Spleen (tissue), 11 donors: ENCODE measurements around the gene PDE1C. TPM values are rescaled to one million over a fixed set of nuclear protein-coding genes. Genes with fewer than 3 reads are reported as not detected.
"Not testable (repeated sequence)": the region's sequence is repeated elsewhere in the genome, so short reads cannot be mapped to it uniquely, and the experiment has no call there.

Source experiments
- DNase-seq: peaks from one replicate; pipeline ENCODE4 v3.0.0-alpha.2; 2020
- H3K27ac ChIP-seq, 8 donors: fragments of 200-600 bp; sonication (generic) in 7 of 8; 1 replicate in 4 of 8; 2 replicates in 4 of 8; pipeline versions ENCODE4 v1.5.0 to v1.8.0; 2016 to 2021; ENCODE audit warnings: inconsistent platforms in 4 of 8, mild to moderate bottlenecking in 4 of 8, moderate library complexity in 1 of 8
- H3K27me3 ChIP-seq, 7 donors: fragments of 200-600 bp; sonication (generic) in 6 of 7; replicated peaks in 1 of 7; 1 replicate in 4 of 7; 2 replicates in 3 of 7; pipeline versions ENCODE4 v1.5.0 to v1.8.0; 2016 to 2021; ENCODE audit warnings: inconsistent platforms in 3 of 7, mild to moderate bottlenecking in 1 of 7
- H3K36me3 ChIP-seq, 6 donors: fragments of 200-600 bp; sonication (generic) in 5 of 6; 1 replicate in 4 of 6; 2 replicates in 2 of 6; pipeline versions ENCODE4 v1.5.0 to v1.8.0; 2016 to 2021; ENCODE audit warnings: inconsistent platforms in 2 of 6
- H3K4me1 ChIP-seq, 6 donors: fragments of 200-600 bp; sonication (generic) in 5 of 6; 1 replicate in 3 of 6; 2 replicates in 3 of 6; pipeline versions ENCODE4 v1.5.0 to v1.8.0; 2016 to 2021; ENCODE audit warnings: inconsistent platforms in 3 of 6
- H3K4me3 ChIP-seq, 8 donors: fragments of 200-600 bp; sonication (generic) in 7 of 8; 1 replicate in 4 of 8; 2 replicates in 4 of 8; pipeline versions ENCODE4 v1.5.0 to v1.8.0; 2016 to 2021; ENCODE audit warnings: inconsistent platforms in 4 of 8, mild to moderate bottlenecking in 4 of 8, moderate library complexity in 2 of 8
- H3K9me3 ChIP-seq, 8 donors: fragments of 200-600 bp; sonication (generic) in 7 of 8; 1 replicate in 4 of 8; 2 replicates in 4 of 8; pipeline versions ENCODE4 v1.5.0 to v1.8.0; 2016 to 2021; ENCODE audit warnings: inconsistent platforms in 4 of 8
- POLR2A ChIP-seq, 3 donors: fragments of 450-650 bp; IDR thresholded peaks; one replicate each; pipeline ENCODE4 v1.5.1; 2017; ENCODE audit warnings: antibody characterized with exemption in 3 of 3, mild to moderate bottlenecking in 1 of 3
- POLR2AphosphoS5 ChIP-seq, 3 donors: sonication (generic); formaldehyde crosslinking; IDR thresholded peaks; one replicate each; pipeline ENCODE4 v1.5.1; 2017; ENCODE audit warnings: antibody characterized with exemption in 3 of 3
- WGBS, 5 donors: extraction: QIAGEN DNeasy Blood & Tissue Kit in 3 of 5; methylation state at CpG; one replicate each; pipeline versions ENCODE4 v1.1.5 to v1.1.7; 2013 to 2018; 5-methylcytosine and 5-hydroxymethylcytosine counted together
- intact Hi-C: fragments of 100-400 bp; cut with DNase I; formaldehyde crosslinking; loops from one replicate; pipeline ENCODE4 v1.15.0; 2023; ENCODE audit warnings: low total_unique reads
- polyA plus RNA-seq, 3 donors: library from polyadenylated mRNA; stranded (reverse); fragments of 200-250 nt; gene quantifications; one replicate each; pipeline ENCODE4 v1.2.1, GENCODE V29; 2013
- total RNA-seq, 7 donors: library from RNA; depleted of rRNA in 3 of 7; stranded (reverse); fragments of >200 nt in 3 of 7; fragmentation: NEBNext Ultra II Directional in 4 of 7; extraction: Animal tissue kit (Norgen Biotek cat#: 25700) in 4 of 7; gene quantifications; one replicate each; pipeline versions ENCODE4 v1.1.0 to v1.2.1, GENCODE V29; 2016 to 2021
- TF ChIP-seq, protein P1 (sequence below), 11 experiments: fragments of 200-600 bp in 7 of 11; fragments of 450-650 bp in 4 of 11; sonication (generic) in 4 of 11; IDR thresholded peaks in 8 of 11; conservative IDR thresholded peaks in 3 of 11; 1 replicate in 7 of 11; 2 replicates in 4 of 11; pipeline versions ENCODE4 v1.4.0 to v1.8.0; 2016 to 2021; ENCODE audit warnings: antibody characterized with exemption in 11 of 11, inconsistent platforms in 4 of 11, mild to moderate bottlenecking in 1 of 11
- donor health status: healthy with polysubstance abuse.
- donor health status: DM: no; HTN: no; CAD: no; lungs with moderate emphysema.
- donor health status: DM: no; HTN: no; CAD: no.
- donor health status: Bipolar disorder and iron deficiency.
- donor health status: healthy.
- donor health status: DM: no; HTN: no; CAD: no.
- donor health status: DM: yes; HTN: yes; CAD: no.

Gene PDE1C
- total and polyA plus RNA-seq, 10 donors: 0.53 to 3.3 (median 1.6) TPM

DNA sequence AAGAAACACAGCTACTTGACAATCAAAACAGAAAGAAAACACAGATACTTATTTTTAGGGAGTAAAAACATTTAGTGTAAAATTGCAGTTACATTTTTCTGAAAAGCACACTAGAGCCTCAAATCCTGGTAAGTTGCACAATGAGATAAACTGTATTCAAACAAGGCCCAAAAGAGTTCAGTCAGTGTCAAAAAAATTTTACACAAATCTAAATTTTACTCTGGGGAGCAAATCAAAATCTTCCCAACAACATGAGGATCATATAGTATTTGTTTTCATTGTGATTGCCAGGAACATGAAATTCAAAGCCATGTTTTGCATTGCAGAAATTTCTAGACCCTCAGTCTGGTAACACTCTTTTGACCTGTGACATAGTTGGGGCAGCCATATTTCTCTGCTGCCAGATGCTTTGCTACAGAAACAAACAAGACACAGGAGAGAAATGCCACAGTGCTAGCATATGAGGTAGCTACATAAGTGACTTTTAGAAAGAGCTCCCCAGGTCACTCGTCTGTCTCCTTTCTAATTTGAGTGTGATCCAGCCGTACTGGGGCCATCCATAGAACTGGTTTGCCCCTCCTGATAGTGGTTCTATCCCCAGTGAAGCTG lies 49.6 kb downstream of the PDE1C start:
- DNase-seq: no peak
- TF ChIP-seq, protein P1, sequence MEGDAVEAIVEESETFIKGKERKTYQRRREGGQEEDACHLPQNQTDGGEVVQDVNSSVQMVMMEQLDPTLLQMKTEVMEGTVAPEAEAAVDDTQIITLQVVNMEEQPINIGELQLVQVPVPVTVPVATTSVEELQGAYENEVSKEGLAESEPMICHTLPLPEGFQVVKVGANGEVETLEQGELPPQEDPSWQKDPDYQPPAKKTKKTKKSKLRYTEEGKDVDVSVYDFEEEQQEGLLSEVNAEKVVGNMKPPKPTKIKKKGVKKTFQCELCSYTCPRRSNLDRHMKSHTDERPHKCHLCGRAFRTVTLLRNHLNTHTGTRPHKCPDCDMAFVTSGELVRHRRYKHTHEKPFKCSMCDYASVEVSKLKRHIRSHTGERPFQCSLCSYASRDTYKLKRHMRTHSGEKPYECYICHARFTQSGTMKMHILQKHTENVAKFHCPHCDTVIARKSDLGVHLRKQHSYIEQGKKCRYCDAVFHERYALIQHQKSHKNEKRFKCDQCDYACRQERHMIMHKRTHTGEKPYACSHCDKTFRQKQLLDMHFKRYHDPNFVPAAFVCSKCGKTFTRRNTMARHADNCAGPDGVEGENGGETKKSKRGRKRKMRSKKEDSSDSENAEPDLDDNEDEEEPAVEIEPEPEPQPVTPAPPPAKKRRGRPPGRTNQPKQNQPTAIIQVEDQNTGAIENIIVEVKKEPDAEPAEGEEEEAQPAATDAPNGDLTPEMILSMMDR (IDR thresholded peaks at IDR 0.05 in 8 of 11, conservative IDR thresholded peaks at IDR 0.05 in 3 of 11): no peak
- TF ChIP-seq POLR2AphosphoS5 (IDR thresholded peaks at IDR 0.05) (no peak), POLR2A (IDR thresholded peaks at IDR 0.05) (no peak)
- Histone ChIP-seq H3K4me3 (no peak overlapping the region), H3K4me1 (no peaks in the 10 kb centered on the region), H3K9me3 (peaks cover 0 to 18% (median 2%) of the 10 kb centered on the region in 8 donors), H3K27ac (no peak overlapping the region), H3K36me3 (no peaks in the 10 kb centered on the region), H3K27me3 (no peaks in the 10 kb centered on the region)
- 80 to 89% (median 82%) methylated on average over 2 of the region's 2 CpGs for WGBS, 5 donors
- intact Hi-C loops: no loop called here

DNA sequence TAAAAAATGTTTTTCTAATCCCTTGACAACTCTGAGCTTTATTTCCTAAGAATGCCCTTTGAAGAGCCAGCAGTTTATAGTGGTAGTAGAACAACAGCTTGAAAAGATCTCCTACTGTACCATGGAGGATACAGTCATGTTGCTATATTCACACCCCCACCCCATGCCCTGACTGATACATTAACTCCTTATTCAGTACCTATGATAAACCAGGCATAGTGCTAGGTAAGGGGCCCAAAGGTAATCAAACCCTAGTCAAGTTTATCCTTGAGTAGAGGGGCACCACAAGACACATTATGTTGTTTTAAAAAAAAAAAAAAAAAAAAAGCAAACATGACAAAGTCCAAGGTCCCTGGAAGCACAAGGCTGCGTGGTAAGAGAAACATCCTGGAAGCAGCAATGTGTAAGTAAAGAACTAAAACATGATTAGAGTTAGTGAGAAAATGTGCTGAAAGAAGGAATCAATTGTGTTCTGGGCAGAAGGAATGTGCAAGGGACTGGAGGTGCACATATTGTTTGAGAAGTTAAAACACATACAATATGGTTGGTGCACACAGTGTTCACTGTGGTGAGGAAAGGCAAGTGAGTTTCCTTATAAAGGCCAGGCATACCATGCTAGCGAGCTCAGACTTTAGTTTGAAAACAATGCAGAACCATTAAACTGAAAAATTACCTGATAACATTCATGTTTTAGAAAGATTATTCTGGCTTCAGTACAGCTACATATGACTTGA lies 51.2 kb downstream of the PDE1C start:
- Histone ChIP-seq H3K27me3 (no peaks in the 10 kb centered on the region), H3K4me1 (no peaks in the 10 kb centered on the region), H3K36me3 (no peaks in the 10 kb centered on the region), H3K27ac (no peak overlapping the region), H3K4me3 (no peak overlapping the region), H3K9me3 (peaks cover 0 to 18% (median 2%) of the 10 kb centered on the region in 8 donors)
- intact Hi-C loops: no loop called here
- WGBS, 5 donors: 58 to 85% (median 77%) methylated on average over 2 of the region's 2 CpGs
- no peak for DNase-seq
- TF ChIP-seq, protein P1 (IDR thresholded peaks at IDR 0.05 in 8 of 11, conservative IDR thresholded peaks at IDR 0.05 in 3 of 11): no peak
- TF ChIP-seq POLR2A (IDR thresholded peaks at IDR 0.05) (no peak), POLR2AphosphoS5 (IDR thresholded peaks at IDR 0.05) (no peak)

DNA sequence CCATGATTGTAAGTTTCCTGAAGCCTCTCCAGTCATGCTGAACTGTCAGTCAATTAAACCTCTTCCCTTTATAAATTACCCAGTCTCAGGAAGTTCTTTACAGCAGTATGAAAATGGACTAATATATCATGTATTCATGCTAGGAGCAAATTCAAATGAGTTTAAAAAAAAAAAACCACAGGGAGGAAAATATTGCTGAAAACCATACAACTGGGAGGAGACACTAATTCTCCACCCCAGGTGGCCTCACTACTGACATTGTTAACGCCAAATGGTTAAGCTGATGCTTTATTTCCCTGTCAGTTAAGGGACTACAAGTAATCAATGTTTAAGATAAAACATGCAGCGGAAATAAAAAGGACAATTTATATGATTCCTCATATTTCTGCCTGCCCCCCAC lies 55.1 kb downstream of the PDE1C start:
- peaks cover 0 to 40% (median 7%) of the 10 kb centered on the region in 8 donors for H3K9me3 ChIP-seq
- no peak overlapping the region for H3K27ac ChIP-seq
- DNase-seq: no peak
- WGBS, 5 donors: 64 to 83% (median 81%) methylated on average over 2 of the region's 2 CpGs
- intact Hi-C loops: no loop called here
- H3K36me3 ChIP-seq: no peaks in the 10 kb centered on the region
- H3K4me3 ChIP-seq: no peak overlapping the region
- no peaks in the 10 kb centered on the region for H3K4me1 ChIP-seq
- TF ChIP-seq POLR2A (IDR thresholded peaks at IDR 0.05) (no peak), POLR2AphosphoS5 (IDR thresholded peaks at IDR 0.05) (no peak)
- TF ChIP-seq, protein P1 (IDR thresholded peaks at IDR 0.05 in 8 of 11, conservative IDR thresholded peaks at IDR 0.05 in 3 of 11): no peak
- no peaks in the 10 kb centered on the region for H3K27me3 ChIP-seq

DNA sequence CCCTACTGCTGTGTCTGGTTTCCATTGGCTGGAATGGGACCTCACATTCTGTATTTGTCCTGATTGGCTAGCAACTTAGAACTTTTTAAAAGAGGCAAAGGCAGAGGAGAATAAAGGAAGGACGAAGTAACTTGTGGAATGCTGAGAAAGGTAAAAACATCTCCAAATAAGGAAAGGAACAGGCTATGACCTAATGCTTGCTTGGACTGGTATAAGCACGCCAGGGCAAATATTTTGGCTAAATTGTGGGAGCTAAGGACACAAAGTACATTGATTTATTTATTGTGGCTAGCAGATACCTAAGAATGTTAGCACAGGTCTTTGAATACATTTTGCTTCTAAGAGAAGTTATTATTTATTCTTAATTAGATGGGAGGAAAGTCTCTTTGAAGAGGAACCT lies 56.7 kb downstream of the PDE1C start:
- H3K27me3 ChIP-seq, H3K27ac ChIP-seq, H3K36me3 ChIP-seq, intact Hi-C loops, H3K4me1 ChIP-seq, H3K4me3 ChIP-seq, DNase-seq: not testable (repeated sequence)
- peaks cover 0 to 40% (median 7%) of the 10 kb centered on the region in 8 donors for H3K9me3 ChIP-seq
- WGBS, 5 donors: 33 to 66% (median 40%) methylated on average over 2 of the region's 2 CpGs
